ENCODE data around the gene PRDM10.

Gene PRDM10

DNA sequence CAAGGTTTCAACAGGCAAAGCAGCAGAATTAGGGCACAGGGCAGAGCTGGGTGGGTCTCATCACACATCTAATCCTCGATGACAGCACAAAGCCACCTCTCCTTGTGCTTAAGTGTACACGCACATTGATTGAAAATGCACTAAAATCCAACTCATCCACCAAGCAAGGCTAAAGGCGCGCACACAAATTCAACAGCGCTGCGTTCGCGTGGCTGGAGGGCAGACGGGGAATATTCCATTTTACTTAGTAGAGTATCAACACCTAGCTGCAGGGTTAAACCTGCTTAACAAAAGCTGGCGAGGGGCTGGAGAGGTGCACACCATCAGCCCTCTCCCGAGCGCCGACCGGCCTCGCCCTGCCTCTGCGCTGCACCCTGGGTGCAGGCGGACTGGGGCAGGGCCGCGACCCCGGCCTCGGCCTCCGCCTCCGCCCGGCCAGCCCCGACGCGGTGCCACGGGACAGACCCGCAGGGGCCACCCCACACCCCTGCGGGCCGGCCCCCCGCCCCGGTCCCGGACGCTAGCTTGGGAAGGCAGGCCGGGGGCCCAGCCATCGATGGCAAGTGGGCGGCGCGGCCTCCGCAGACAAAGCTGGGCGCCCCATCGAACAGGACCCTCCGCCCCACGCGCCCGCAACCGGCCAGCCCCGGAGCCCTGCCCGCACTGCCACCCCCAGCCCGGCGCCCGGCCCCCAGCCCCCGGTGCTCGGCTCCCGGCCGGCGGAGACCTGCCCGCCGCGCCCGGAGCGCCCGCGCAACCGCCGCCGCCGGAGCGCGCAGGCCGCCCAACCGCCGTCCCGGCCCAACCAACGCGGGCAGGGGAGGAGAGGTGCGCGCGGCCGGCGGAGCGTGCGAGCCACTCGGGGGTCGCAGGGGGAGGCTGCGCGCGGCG lies 929 bp downstream of the PRDM10 start:
- H3K9me3 ChIP-seq (ENCODE audit: control extremely low read depth in 1 of 5, control insufficient read depth in 4 of 5, insufficient read depth in 2 of 5, low read depth in 1 of 5, low read length in 4 of 5) = no peaks in the 10 kb centered on the region
- H3K36me3 ChIP-seq (ENCODE audit: control insufficient read depth in 4 of 4, insufficient read depth in 4 of 4, low read length in 3 of 4) = peaks cover 1 to 6% (median 4%) of the 10 kb centered on the region in 4 experiments
- POLR2A ChIA-PET = interaction anchor here (0.7 to 4.7 kb wide), 8 partner anchors 9 to 129 kb away, joined by 3 to 30 read pairs (median 4); partner anchors contain the start of gene APLP2
- CTCF ChIA-PET = interaction anchor here (0.9 to 2.2 kb wide), 4 partner anchors 9 to 69 kb away, joined by 4 to 9 read pairs (median 6); no protein-coding TSS in a partner anchor
- 0% methylated on average over 50 of the region's 90 CpGs for WGBS (ENCODE audit: insufficient coverage)
- no peaks in the 10 kb centered on the region for H3K27me3 ChIP-seq (replicated peaks in 2 of 5; ENCODE audit: control insufficient read depth in 4 of 5, insufficient read depth in 5 of 5, low read length in 4 of 5)
- DNase-seq = peak; percentile 22 to 59 (median 54)
- H3K27ac ChIP-seq (ENCODE audit: insufficient read depth in 1 of 2, low read depth in 1 of 2, low read length in 2 of 2, poor library complexity in 1 of 2, severe bottlenecking in 2 of 2) = peak overlapping the region; percentile 99 to 100
- H3K4me1 ChIP-seq (ENCODE audit: control extremely low read depth in 1 of 4, control insufficient read depth in 4 of 4, insufficient read depth in 4 of 4, low read length in 3 of 4) = peaks cover 7 to 46% (median 36%) of the 10 kb centered on the region in 4 experiments
- H3K4me3 ChIP-seq (ENCODE audit: control insufficient read depth in 1 of 7, extremely low read depth in 1 of 7, insufficient read depth in 4 of 7, low read depth in 2 of 7, low read length in 6 of 7) = peak overlapping the region; percentile 76 to 94 (median 84)

DNA sequence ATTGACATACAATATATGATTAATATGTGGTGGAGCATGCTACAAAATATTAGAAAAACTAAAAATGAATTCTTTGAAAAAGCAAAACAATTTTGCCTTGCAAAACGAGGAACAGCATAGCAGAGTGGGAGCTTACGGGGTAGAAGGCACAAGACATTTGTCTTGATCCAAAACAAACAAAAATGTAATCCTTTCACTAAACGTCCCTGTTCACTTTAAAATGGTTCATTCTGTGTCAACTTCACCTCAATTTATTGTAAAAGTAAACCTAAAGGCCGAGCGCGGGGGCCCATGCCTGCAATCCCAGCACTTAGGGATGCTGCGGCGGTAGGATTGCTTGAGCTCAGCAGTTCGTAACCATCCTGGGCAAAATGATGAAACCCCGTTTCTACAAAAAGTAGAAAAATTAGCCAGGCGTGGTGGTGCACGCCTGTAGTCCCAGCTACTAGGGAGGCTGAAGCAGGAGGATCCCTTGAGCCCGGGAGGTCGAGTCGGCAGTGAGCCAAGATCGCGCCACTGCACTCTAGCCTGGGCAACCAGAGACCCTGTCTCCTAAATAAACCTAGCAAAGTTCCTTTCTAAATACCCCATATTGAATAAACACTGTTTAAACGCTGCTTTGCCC lies 2.0 kb downstream of the PRDM10 start:
- DNase-seq = peak in 1 of 3 donors; percentile 11
- Histone ChIP-seq H3K9me3 (ENCODE audit: control extremely low read depth in 1 of 5, control insufficient read depth in 4 of 5, insufficient read depth in 2 of 5, low read depth in 1 of 5, low read length in 4 of 5) (peaks cover 0 to 3% (median 0%) of the 10 kb centered on the region in 5 experiments), H3K27me3 (replicated peaks in 2 of 5; ENCODE audit: control insufficient read depth in 4 of 5, insufficient read depth in 5 of 5, low read length in 4 of 5) (no peaks in the 10 kb centered on the region), H3K36me3 (ENCODE audit: control insufficient read depth in 4 of 4, insufficient read depth in 4 of 4, low read length in 3 of 4) (peaks cover 4 to 11% (median 9%) of the 10 kb centered on the region in 4 experiments), H3K4me1 (ENCODE audit: control extremely low read depth in 1 of 4, control insufficient read depth in 4 of 4, insufficient read depth in 4 of 4, low read length in 3 of 4) (peaks cover 7 to 46% (median 37%) of the 10 kb centered on the region in 4 experiments), H3K27ac (ENCODE audit: insufficient read depth in 1 of 2, low read depth in 1 of 2, low read length in 2 of 2, poor library complexity in 1 of 2, severe bottlenecking in 2 of 2) (peak overlapping the region; percentile 99 to 100), H3K4me3 (ENCODE audit: control insufficient read depth in 1 of 7, extremely low read depth in 1 of 7, insufficient read depth in 4 of 7, low read depth in 2 of 7, low read length in 6 of 7) (peak overlapping the region in 6 of 7 experiments; percentile 76 to 94 (median 84))
- ChIA-PET POLR2A (interaction anchor here (0.7 to 4.7 kb wide), 2 partner anchors 70 to 119 kb away, joined by 3 to 30 read pairs; partner anchors contain the start of gene APLP2), CTCF (interaction anchor here (0.9 to 2.2 kb wide), 3 partner anchors 8 to 70 kb away, joined by 4 to 7 read pairs (median 4); no protein-coding TSS in a partner anchor)
- WGBS (ENCODE audit: insufficient coverage) = 87% methylated on average over 14 of the region's 18 CpGs

DNA sequence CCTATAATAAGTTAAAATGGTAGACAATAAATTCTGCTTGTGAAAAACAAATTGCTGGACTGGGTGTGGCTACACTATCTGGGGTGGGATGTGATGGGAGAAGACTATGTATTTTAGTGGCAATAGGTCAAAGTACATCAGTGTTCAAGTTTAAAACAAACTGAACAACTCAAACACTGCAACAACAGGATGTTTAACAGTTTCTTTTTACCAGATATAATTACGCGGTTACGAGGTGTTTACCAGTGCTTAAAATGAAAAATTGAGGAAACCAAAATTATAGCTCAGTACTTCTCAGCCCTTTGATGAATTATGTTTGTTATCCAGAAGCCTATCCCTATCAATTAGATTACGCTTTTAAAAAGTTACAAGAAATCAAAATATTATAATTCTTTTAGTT lies 3.2 kb downstream of the PRDM10 start:
- POLR2A ChIA-PET = interaction anchor here (1.5 kb wide), 1 partner anchor 78 kb away, joined by 10 read pairs; no protein-coding TSS in a partner anchor
- H3K4me3 ChIP-seq (ENCODE audit: control insufficient read depth in 1 of 7, extremely low read depth in 1 of 7, insufficient read depth in 4 of 7, low read depth in 2 of 7, low read length in 6 of 7) = peak overlapping the region in 1 of 7 experiments; percentile 23
- no peak overlapping the region for H3K27ac ChIP-seq (ENCODE audit: insufficient read depth in 1 of 2, low read depth in 1 of 2, low read length in 2 of 2, poor library complexity in 1 of 2, severe bottlenecking in 2 of 2)
- H3K36me3 ChIP-seq (ENCODE audit: control insufficient read depth in 4 of 4, insufficient read depth in 4 of 4, low read length in 3 of 4) = peaks cover 4 to 12% (median 10%) of the 10 kb centered on the region in 4 experiments
- H3K9me3 ChIP-seq (ENCODE audit: control extremely low read depth in 1 of 5, control insufficient read depth in 4 of 5, insufficient read depth in 2 of 5, low read depth in 1 of 5, low read length in 4 of 5) = peaks cover 0 to 3% (median 0%) of the 10 kb centered on the region in 5 experiments
- DNase-seq = peak in 2 of 3 donors; percentile 20 to 24
- H3K27me3 ChIP-seq (replicated peaks in 2 of 5; ENCODE audit: control insufficient read depth in 4 of 5, insufficient read depth in 5 of 5, low read length in 4 of 5) = no peaks in the 10 kb centered on the region
- H3K4me1 ChIP-seq (ENCODE audit: control extremely low read depth in 1 of 4, control insufficient read depth in 4 of 4, insufficient read depth in 4 of 4, low read length in 3 of 4) = peaks cover 7 to 42% (median 33%) of the 10 kb centered on the region in 4 experiments
- 100% methylated on average over 1 of the region's 4 CpGs for whole genome bisulfite sequencing (ENCODE audit: insufficient coverage)
- CTCF ChIA-PET = interaction anchor here (1.0 kb wide), 1 partner anchor 28 kb away, joined by 3 read pairs; no protein-coding TSS in a partner anchor

DNA sequence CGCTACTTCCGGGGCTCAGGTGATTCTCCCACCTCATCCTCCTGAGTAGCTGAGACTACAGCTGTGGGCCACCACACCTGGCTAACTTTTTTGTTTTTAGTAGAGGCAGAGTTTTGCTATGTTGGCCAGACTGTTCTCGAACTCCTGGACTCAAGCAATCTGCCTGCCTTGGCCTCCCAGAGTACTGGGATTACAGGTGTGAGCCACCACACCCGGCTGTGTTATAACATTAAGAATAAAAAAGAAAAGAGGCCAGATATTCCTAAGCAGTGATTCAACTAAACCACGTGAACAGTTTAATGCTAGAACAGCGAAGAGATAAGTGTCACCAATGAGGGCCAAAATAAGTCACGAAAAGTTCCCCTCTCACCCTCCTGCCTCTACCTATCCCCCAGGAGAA lies 3.7 kb downstream of the PRDM10 start:
- WGBS (ENCODE audit: insufficient coverage) = 95% methylated on average over 4 of the region's 7 CpGs
- POLR2A ChIA-PET = interaction anchor here (1.5 kb wide), 1 partner anchor 79 kb away, joined by 10 read pairs; no protein-coding TSS in a partner anchor
- Histone ChIP-seq H3K27me3 (replicated peaks in 2 of 5; ENCODE audit: control insufficient read depth in 4 of 5, insufficient read depth in 5 of 5, low read length in 4 of 5) (no peaks in the 10 kb centered on the region), H3K9me3 (ENCODE audit: control extremely low read depth in 1 of 5, control insufficient read depth in 4 of 5, insufficient read depth in 2 of 5, low read depth in 1 of 5, low read length in 4 of 5) (peaks cover 0 to 3% (median 0%) of the 10 kb centered on the region in 5 experiments), H3K36me3 (ENCODE audit: control insufficient read depth in 4 of 4, insufficient read depth in 4 of 4, low read length in 3 of 4) (peaks cover 4 to 12% (median 10%) of the 10 kb centered on the region in 4 experiments), H3K4me1 (ENCODE audit: control extremely low read depth in 1 of 4, control insufficient read depth in 4 of 4, insufficient read depth in 4 of 4, low read length in 3 of 4) (peaks cover 6 to 37% (median 28%) of the 10 kb centered on the region in 4 experiments), H3K27ac (ENCODE audit: insufficient read depth in 1 of 2, low read depth in 1 of 2, low read length in 2 of 2, poor library complexity in 1 of 2, severe bottlenecking in 2 of 2) (peak overlapping the region in 1 of 2 experiments; percentile 14), H3K4me3 (ENCODE audit: control insufficient read depth in 1 of 7, extremely low read depth in 1 of 7, insufficient read depth in 4 of 7, low read depth in 2 of 7, low read length in 6 of 7) (peak overlapping the region in 1 of 7 experiments; percentile 23)
- CTCF ChIA-PET = interaction anchor here (1.0 kb wide), 1 partner anchor 28 kb away, joined by 3 read pairs; no protein-coding TSS in a partner anchor
- DNase-seq = no peak

DNA sequence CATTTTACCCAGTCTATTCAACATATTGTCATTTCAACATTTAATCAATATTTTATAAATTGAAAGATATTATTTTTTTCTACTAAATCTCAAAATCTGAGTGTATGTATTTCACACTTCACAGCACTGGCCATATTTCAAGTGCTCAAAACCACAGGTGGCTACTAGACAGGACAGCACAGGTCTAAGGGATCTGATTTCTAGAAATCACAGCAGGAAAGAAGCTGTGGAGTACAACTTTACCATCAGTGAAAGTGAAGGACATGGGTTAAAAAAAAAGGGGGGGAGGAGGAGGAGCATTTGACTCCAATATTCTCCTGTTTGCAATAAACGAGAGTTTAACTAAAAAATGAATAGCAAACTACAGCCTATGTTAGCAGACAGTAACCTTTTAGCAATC lies 4.5 kb downstream of the PRDM10 start:
- Histone ChIP-seq H3K27ac (ENCODE audit: insufficient read depth in 1 of 2, low read depth in 1 of 2, low read length in 2 of 2, poor library complexity in 1 of 2, severe bottlenecking in 2 of 2) (peak overlapping the region in 1 of 2 experiments; percentile 14), H3K4me1 (ENCODE audit: control extremely low read depth in 1 of 4, control insufficient read depth in 4 of 4, insufficient read depth in 4 of 4, low read length in 3 of 4) (peaks cover 0 to 30% (median 22%) of the 10 kb centered on the region in 4 experiments), H3K4me3 (ENCODE audit: control insufficient read depth in 1 of 7, extremely low read depth in 1 of 7, insufficient read depth in 4 of 7, low read depth in 2 of 7, low read length in 6 of 7) (no peak overlapping the region), H3K36me3 (ENCODE audit: control insufficient read depth in 4 of 4, insufficient read depth in 4 of 4, low read length in 3 of 4) (peaks cover 4 to 12% (median 10%) of the 10 kb centered on the region in 4 experiments), H3K27me3 (replicated peaks in 2 of 5; ENCODE audit: control insufficient read depth in 4 of 5, insufficient read depth in 5 of 5, low read length in 4 of 5) (no peaks in the 10 kb centered on the region), H3K9me3 (ENCODE audit: control extremely low read depth in 1 of 5, control insufficient read depth in 4 of 5, insufficient read depth in 2 of 5, low read depth in 1 of 5, low read length in 4 of 5) (peaks cover 0 to 3% (median 0%) of the 10 kb centered on the region in 5 experiments)
- no CpG with 5 or more reads among the region's 1 CpG for WGBS (ENCODE audit: insufficient coverage)
- CTCF ChIA-PET = interaction anchor here (2.0 kb wide), 1 partner anchor 133 kb away, joined by 9 read pairs; no protein-coding TSS in a partner anchor
- POLR2A ChIA-PET = interaction anchor here (1.5 kb wide), 1 partner anchor 80 kb away, joined by 10 read pairs; no protein-coding TSS in a partner anchor
- DNase-seq = no peak

DNA sequence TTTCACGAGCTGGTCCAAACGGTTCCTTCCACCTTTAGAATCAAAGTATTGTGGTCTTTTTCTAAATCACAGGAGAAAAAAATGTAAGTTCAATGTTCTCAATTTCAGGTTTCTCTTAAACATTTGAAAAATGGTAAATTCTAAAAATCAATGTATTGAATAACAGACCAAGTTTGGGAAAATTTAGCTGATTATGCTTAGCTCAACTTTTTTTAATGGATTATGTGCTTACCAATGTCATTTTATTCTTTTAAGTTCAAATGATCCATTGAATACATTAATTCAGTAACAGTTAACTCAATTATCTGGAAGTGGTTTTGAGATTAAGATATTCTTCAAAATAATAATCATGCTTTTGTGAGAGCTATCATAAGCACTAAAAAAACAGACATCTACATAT lies 5.1 kb downstream of the PRDM10 start:
- ChIA-PET POLR2A (no interaction called here), CTCF (interaction anchor here (0.9 to 2.0 kb wide), 2 partner anchors 67 to 134 kb away, joined by 3 to 9 read pairs; no protein-coding TSS in a partner anchor)
- Histone ChIP-seq H3K27me3 (replicated peaks in 2 of 5; ENCODE audit: control insufficient read depth in 4 of 5, insufficient read depth in 5 of 5, low read length in 4 of 5) (no peaks in the 10 kb centered on the region), H3K4me3 (ENCODE audit: control insufficient read depth in 1 of 7, extremely low read depth in 1 of 7, insufficient read depth in 4 of 7, low read depth in 2 of 7, low read length in 6 of 7) (no peak overlapping the region), H3K9me3 (ENCODE audit: control extremely low read depth in 1 of 5, control insufficient read depth in 4 of 5, insufficient read depth in 2 of 5, low read depth in 1 of 5, low read length in 4 of 5) (peaks cover 0 to 3% (median 0%) of the 10 kb centered on the region in 5 experiments), H3K36me3 (ENCODE audit: control insufficient read depth in 4 of 4, insufficient read depth in 4 of 4, low read length in 3 of 4) (peaks cover 4 to 12% (median 10%) of the 10 kb centered on the region in 4 experiments), H3K27ac (ENCODE audit: insufficient read depth in 1 of 2, low read depth in 1 of 2, low read length in 2 of 2, poor library complexity in 1 of 2, severe bottlenecking in 2 of 2) (no peak overlapping the region), H3K4me1 (ENCODE audit: control extremely low read depth in 1 of 4, control insufficient read depth in 4 of 4, insufficient read depth in 4 of 4, low read length in 3 of 4) (peaks cover 0 to 34% (median 19%) of the 10 kb centered on the region in 4 experiments)
- no peak for DNase-seq
- WGBS (ENCODE audit: insufficient coverage) = 100% methylated on average over 2 of the region's 2 CpGs
